ENCODE data around the gene EML2. TPM values are rescaled to one million over a fixed set of nuclear protein-coding genes. Genes with fewer than 3 reads are reported as not detected.

Gene EML2
- total and polyA plus RNA-seq, 2 of the 8 experiments (the other 6 are each of a cell fraction or from before 2014, with no cell fraction given), result 28.8 to 29.4 TPM

DNA sequence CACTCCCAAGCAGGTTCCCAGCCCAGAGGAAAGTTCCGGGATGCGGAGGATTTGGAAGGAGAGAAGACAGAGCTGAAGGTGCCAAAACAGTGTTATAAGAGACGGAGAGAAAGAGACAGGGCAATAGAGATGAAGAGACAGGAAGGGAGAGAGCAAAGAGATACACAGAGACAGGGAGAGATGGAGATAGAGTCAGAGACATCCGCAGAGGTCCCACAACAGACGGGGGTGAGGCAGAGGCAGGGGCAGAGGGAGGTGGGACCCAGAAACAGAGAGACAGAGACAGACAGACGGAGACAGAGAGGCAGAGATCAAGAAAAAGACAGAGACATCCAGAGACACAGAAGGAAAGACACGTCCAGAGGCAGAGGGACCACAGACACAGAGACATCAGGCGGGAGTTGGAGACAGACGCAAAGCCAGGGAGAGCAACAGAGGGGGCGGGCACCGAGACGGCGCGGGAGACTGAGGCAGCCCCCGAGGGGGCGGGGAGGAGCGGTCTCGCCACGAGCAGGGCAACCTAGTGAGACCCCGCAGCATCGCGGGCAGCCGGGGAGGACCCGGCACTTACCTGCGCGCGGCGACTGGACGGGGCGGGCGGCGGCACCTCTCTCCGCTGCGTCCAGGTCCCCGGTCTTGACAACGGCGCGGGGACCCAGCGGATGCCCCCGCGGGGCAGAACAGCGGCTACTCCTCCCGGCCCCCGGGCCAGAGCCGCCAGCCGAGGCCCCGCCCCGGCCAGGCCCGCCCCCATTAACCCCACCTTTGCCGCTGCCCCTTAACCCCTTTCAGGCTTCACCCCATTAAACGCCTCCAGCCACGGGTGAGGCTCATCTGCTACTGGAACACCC lies 37.4 kb downstream of the EML2 start, which contains the start of gene GPR4 (continued):
- peak; percentile 44; the same call in 1 of the 2 replicates for TF ChIP-seq EGR1 (IDR thresholded peaks at IDR 0.05; ENCODE audit: borderline replicate concordance, low read depth, low read length)
- peak; percentile 49; the same call in 1 of the 2 replicates for TF ChIP-seq KDM1A (IDR thresholded peaks at IDR 0.05; ENCODE audit: borderline replicate concordance, low read length)
- TF ChIP-seq EZH2 (IDR thresholded peaks at IDR 0.05; ENCODE audit: low read depth, low read length, severe bottlenecking), result peak; percentile 56

All from H1 (cell line).